Activated T-cell treated with anti-CD3 and anti-CD28 coated beads, Interleukin-2, amount 50 U/mL, for 4 hours (primary cell): Measurements from ENCODE around the gene HMGN3. TPM values are rescaled to one million over a fixed set of nuclear protein-coding genes. Genes with fewer than 3 reads are reported as not detected.

Experiments used
- ATAC-seq, 2 donors: fragments of 200-7000 bp; cut with Tn5 transposase; one replicate each; pipeline ENCODE4 v1.10.0; 2021
- DNase-seq: peaks from one replicate; pipeline ENCODE4 v3.0.0-alpha.2; 2020
- H3K27me3 Mint-ChIP-seq: one replicate; pipeline ENCODE4 v1.8.0; 2021; ENCODE audit warnings: low read depth, mixed read lengths
- H3K36me3 Mint-ChIP-seq: one replicate; pipeline ENCODE4 v1.8.0; 2022; ENCODE audit warnings: mixed read lengths; ENCODE audit not compliant: insufficient read depth
- H3K4me1 Mint-ChIP-seq: one replicate; pipeline ENCODE4 v1.8.0; 2021; ENCODE audit warnings: low read depth, mixed read lengths
- H3K4me3 Mint-ChIP-seq: one replicate; pipeline ENCODE4 v1.8.0; 2021; ENCODE audit warnings: mild to moderate bottlenecking, moderate library complexity, mixed read lengths
- H3K9me3 Mint-ChIP-seq: one replicate; pipeline ENCODE4 v1.8.0; 2021; ENCODE audit warnings: mixed read lengths
- total RNA-seq, 3 donors: library from RNA; stranded (reverse); gene quantifications; one replicate each; pipeline ENCODE4 v1.2.1, GENCODE V29; 2021

Gene HMGN3
- total RNA-seq, 3 donors from 2014 or later: 18.5 to 24.9 (median 21.4) TPM

GRCh38 chr6:79246891-79247290 is 12.4 kb upstream of the HMGN3 start:
- no peaks in the 10 kb centered on the region for H3K4me1 Mint-ChIP-seq
- no peaks in the 10 kb centered on the region for H3K27me3 Mint-ChIP-seq
- ATAC-seq (no peak), DNase-seq (no peak)
- no peaks in the 10 kb centered on the region for H3K9me3 Mint-ChIP-seq
- H3K4me3 Mint-ChIP-seq: no peak overlapping the region
- no peaks in the 10 kb centered on the region for H3K36me3 Mint-ChIP-seq

GRCh38 chr6:79241228-79241627 is 6.7 kb upstream of the HMGN3 start:
- H3K4me1 Mint-ChIP-seq: no peaks in the 10 kb centered on the region
- H3K36me3 Mint-ChIP-seq: no peaks in the 10 kb centered on the region
- no peak for ATAC-seq
- DNase-seq: no peak
- no peaks in the 10 kb centered on the region for H3K27me3 Mint-ChIP-seq
- H3K4me3 Mint-ChIP-seq: no peak overlapping the region
- no peaks in the 10 kb centered on the region for H3K9me3 Mint-ChIP-seq

- Mint-ChIP-seq H3K4me3 (no peak overlapping the region), H3K9me3 (no peaks in the 10 kb centered on the region), H3K4me1 (peaks cover under 1% of the 10 kb centered on the region), H3K27me3 (no peaks in the 10 kb centered on the region), H3K36me3 (no peaks in the 10 kb centered on the region)
- ATAC-seq (no peak), DNase-seq (no peak)
Observed at GRCh38 chr6:79240509-79240908, 6.0 kb upstream of the HMGN3 start.

- Mint-ChIP-seq H3K4me3 (no peak overlapping the region), H3K9me3 (no peaks in the 10 kb centered on the region), H3K4me1 (peaks cover 6% of the 10 kb centered on the region), H3K27me3 (no peaks in the 10 kb centered on the region), H3K36me3 (no peaks in the 10 kb centered on the region)
- DNase-seq (no peak), ATAC-seq (no peak)
Observed at GRCh38 chr6:79239536-79240168, 5.2 kb upstream of the HMGN3 start.

- no peak for ATAC-seq
- H3K4me3 Mint-ChIP-seq: no peak overlapping the region
- H3K4me1 Mint-ChIP-seq: peaks cover 10% of the 10 kb centered on the region
- H3K36me3 Mint-ChIP-seq: no peaks in the 10 kb centered on the region
- no peaks in the 10 kb centered on the region for H3K27me3 Mint-ChIP-seq
- no peak for DNase-seq
- H3K9me3 Mint-ChIP-seq: no peaks in the 10 kb centered on the region
Observed at GRCh38 chr6:79238919-79239318, 4.4 kb upstream of the HMGN3 start.

GRCh38 chr6:79236711-79237110 is 2.2 kb upstream of the HMGN3 start:
- H3K4me1 Mint-ChIP-seq: peaks cover 20% of the 10 kb centered on the region
- H3K4me3 Mint-ChIP-seq: no peak overlapping the region
- H3K9me3 Mint-ChIP-seq: no peaks in the 10 kb centered on the region
- no peaks in the 10 kb centered on the region for H3K36me3 Mint-ChIP-seq
- H3K27me3 Mint-ChIP-seq: no peaks in the 10 kb centered on the region
- no peak for DNase-seq
- no peak for ATAC-seq

GRCh38 chr6:79233611-79234149 is 802 bp downstream of the HMGN3 start:
- Mint-ChIP-seq H3K27me3 (no peaks in the 10 kb centered on the region), H3K36me3 (peaks cover 2% of the 10 kb centered on the region), H3K9me3 (no peaks in the 10 kb centered on the region), H3K4me1 (peaks cover 24% of the 10 kb centered on the region), H3K4me3 (peak overlapping the region; percentile 94)
- ATAC-seq (peak; percentile 78), DNase-seq (peak; percentile 36)

- Mint-ChIP-seq H3K36me3 (peaks cover 2% of the 10 kb centered on the region), H3K9me3 (no peaks in the 10 kb centered on the region), H3K4me1 (peaks cover 24% of the 10 kb centered on the region), H3K4me3 (peak overlapping the region; percentile 94), H3K27me3 (no peaks in the 10 kb centered on the region)
- no peak for ATAC-seq
- DNase-seq: no peak
Observed at GRCh38 chr6:79232696-79233462, 1.6 kb downstream of the HMGN3 start.

- H3K27me3 Mint-ChIP-seq: no peaks in the 10 kb centered on the region
- ATAC-seq (no peak), DNase-seq (no peak)
- no peak overlapping the region for H3K4me3 Mint-ChIP-seq
- H3K9me3 Mint-ChIP-seq: no peaks in the 10 kb centered on the region
- peaks cover 2% of the 10 kb centered on the region for H3K36me3 Mint-ChIP-seq
- H3K4me1 Mint-ChIP-seq: peaks cover 24% of the 10 kb centered on the region
Observed at GRCh38 chr6:79231666-79232065, 2.8 kb downstream of the HMGN3 start.

GRCh38 chr6:79231101-79231500 is 3.4 kb downstream of the HMGN3 start:
- H3K9me3 Mint-ChIP-seq: no peaks in the 10 kb centered on the region
- ATAC-seq (no peak), DNase-seq (no peak)
- H3K27me3 Mint-ChIP-seq: no peaks in the 10 kb centered on the region
- no peak overlapping the region for H3K4me3 Mint-ChIP-seq
- H3K36me3 Mint-ChIP-seq: peaks cover 2% of the 10 kb centered on the region
- peaks cover 24% of the 10 kb centered on the region for H3K4me1 Mint-ChIP-seq

GRCh38 chr6:79230149-79230548 is 4.3 kb downstream of the HMGN3 start:
- Mint-ChIP-seq H3K9me3 (no peaks in the 10 kb centered on the region), H3K36me3 (peaks cover 2% of the 10 kb centered on the region), H3K27me3 (no peaks in the 10 kb centered on the region), H3K4me3 (no peak overlapping the region), H3K4me1 (peaks cover 21% of the 10 kb centered on the region)
- ATAC-seq: no peak
- DNase-seq: no peak

GRCh38 chr6:79227445-79227844 is 7.0 kb downstream of the HMGN3 start:
- ATAC-seq: no peak
- Mint-ChIP-seq H3K4me1 (peaks cover 9% of the 10 kb centered on the region), H3K27me3 (no peaks in the 10 kb centered on the region), H3K36me3 (peaks cover 2% of the 10 kb centered on the region), H3K4me3 (no peak overlapping the region), H3K9me3 (no peaks in the 10 kb centered on the region)
- DNase-seq: no peak

GRCh38 chr6:79226660-79227059 is 7.8 kb downstream of the HMGN3 start:
- Mint-ChIP-seq H3K27me3 (no peaks in the 10 kb centered on the region), H3K4me1 (peaks cover 4% of the 10 kb centered on the region), H3K4me3 (no peak overlapping the region), H3K9me3 (no peaks in the 10 kb centered on the region), H3K36me3 (peaks cover 2% of the 10 kb centered on the region)
- ATAC-seq: no peak
- DNase-seq: no peak

GRCh38 chr6:79225717-79226599 is 8.5 kb downstream of the HMGN3 start:
- DNase-seq (no peak), ATAC-seq (no peak)
- Mint-ChIP-seq H3K27me3 (no peaks in the 10 kb centered on the region), H3K4me1 (no peaks in the 10 kb centered on the region), H3K36me3 (peaks cover 4% of the 10 kb centered on the region), H3K9me3 (no peaks in the 10 kb centered on the region), H3K4me3 (no peak overlapping the region)
